M059J (cell line): ENCODE results near the gene PBXIP1. TPM values are rescaled to one million over a fixed set of nuclear protein-coding genes. Genes with fewer than 3 reads are reported as not detected.
"Not testable (repeated sequence)": the region's sequence is repeated elsewhere in the genome, so short reads cannot be mapped to it uniquely, and the experiment has no call there.

Experiments
- DNase-seq: peaks from one replicate; pipeline ENCODE4 v3.0.0-alpha.2; 2012; ENCODE audit warnings: low read depth
- total RNA-seq: library from RNA; depleted of rRNA; stranded (reverse); fragments of >200 nt; shearing (Covaris generic); gene quantifications from 2 replicates; pipeline ENCODE4 v1.2.3, GENCODE V29; 2014

Gene PBXIP1
- total RNA-seq, 1 experiment from 2014 or later = 97.9 TPM

- DNase-seq = peak; percentile 91
These were observed 18.6 kb downstream of the PBXIP1 start for GRCh38 chr1:154937085-154937987.

GRCh38 chr1:154936555-154937084 lies 19.3 kb downstream of the PBXIP1 start, which contains the start of gene PMVK:
PMVK (minus strand) TSS chr1:154936719; CDS start chr1:154936685, 34 bp downstream.
- peak; percentile 92 for DNase-seq

GRCh38 chr1:154935749-154936554 lies 19.9 kb downstream of the PBXIP1 start:
- DNase-seq = no peak

GRCh38 chr1:154934358-154934948 lies 21.4 kb downstream of the PBXIP1 start:
- DNase-seq = no peak

- peak; percentile 82 for DNase-seq
These were observed 23.9 kb downstream of the PBXIP1 start for GRCh38 chr1:154931940-154932487.

GRCh38 chr1:154926201-154926600 lies 29.7 kb downstream of the PBXIP1 start:
- no peak for DNase-seq

- no peak for DNase-seq
These were observed 30.3 kb downstream of the PBXIP1 start for GRCh38 chr1:154925335-154926170.

- DNase-seq = no peak
These were observed 32.2 kb downstream of the PBXIP1 start for GRCh38 chr1:154923695-154924094.

GRCh38 chr1:154913273-154913672 lies 42.6 kb downstream of the PBXIP1 start:
- DNase-seq = no peak

GRCh38 chr1:154912755-154913154 lies 43.1 kb downstream of the PBXIP1 start:
- DNase-seq = no peak

GRCh38 chr1:154911691-154912550 lies 44.0 kb downstream of the PBXIP1 start:
- no peak for DNase-seq

- DNase-seq = no peak
These were observed 45.0 kb downstream of the PBXIP1 start for GRCh38 chr1:154910851-154911250.

GRCh38 chr1:154908937-154909336 lies 47.0 kb downstream of the PBXIP1 start:
- no peak for DNase-seq

GRCh38 chr1:154908129-154908528 lies 47.8 kb downstream of the PBXIP1 start:
- not testable (repeated sequence) for DNase-seq

GRCh38 chr1:154906621-154907081 lies 49.2 kb downstream of the PBXIP1 start:
- DNase-seq = peak; percentile 18

GRCh38 chr1:154902938-154903566 lies 52.8 kb downstream of the PBXIP1 start:
- DNase-seq = no peak

- DNase-seq = no peak
These were observed 54.3 kb downstream of the PBXIP1 start for GRCh38 chr1:154901591-154901990.

- DNase-seq = no peak
These were observed 56.9 kb downstream of the PBXIP1 start for GRCh38 chr1:154899041-154899440.

- DNase-seq = no peak
These were observed 59.1 kb downstream of the PBXIP1 start for GRCh38 chr1:154896771-154897286.
